Peyer's patch (tissue), 4 donors: ENCODE measurements around the gene HPCAL1. TPM values are rescaled to one million over a fixed set of nuclear protein-coding genes. Genes with fewer than 3 reads are reported as not detected.
A peak's percentile ranks its signal among the peaks of the same experiment; 100 is the strongest.

Source experiments
- DNase-seq, 3 donors: peaks; one replicate each; pipeline ENCODE4 v3.0.0-alpha.2; 2017 to 2019
- H3K27ac ChIP-seq, 4 donors: fragments of 200-600 bp; sonication (generic); one replicate each; pipeline ENCODE4 v1.5.1; 2016 to 2019
- H3K27me3 ChIP-seq, 2 donors: fragments of 200-600 bp; sonication (generic); one replicate each; pipeline ENCODE4 v1.5.1; 2019
- H3K36me3 ChIP-seq, 3 donors: fragments of 200-600 bp; sonication (generic); one replicate each; pipeline ENCODE4 v1.5.1; 2016 to 2019
- H3K4me1 ChIP-seq, 4 donors: fragments of 200-600 bp; sonication (generic); one replicate each; pipeline ENCODE4 v1.5.1; 2016 to 2019
- H3K4me3 ChIP-seq, 4 donors: fragments of 200-600 bp; sonication (generic); 1 replicate in 3 of 4; 2 replicates in 1 of 4; pipeline ENCODE4 v1.5.1; 2016 to 2019; ENCODE audit warnings: mild to moderate bottlenecking in 1 of 4
- H3K9me3 ChIP-seq, 4 donors: fragments of 200-600 bp; sonication (generic); one replicate each; pipeline ENCODE4 v1.5.1; 2016 to 2019; ENCODE audit warnings: mild to moderate bottlenecking in 1 of 4
- CTCF ChIP-seq, 6 experiments: fragments of 450-650 bp in 4 of 6; fragments of 200-600 bp in 2 of 6; sonication (generic) in 1 of 6; IDR thresholded peaks; one replicate each; pipeline ENCODE4 v1.5.1; 2017 to 2019; ENCODE audit warnings: antibody characterized with exemption in 6 of 6, mild to moderate bottlenecking in 3 of 6, moderate library complexity in 1 of 6
- POLR2A ChIP-seq, 2 donors: fragments of 450-650 bp; IDR thresholded peaks; one replicate each; pipeline ENCODE4 v1.5.1; 2017; ENCODE audit warnings: antibody characterized with exemption in 2 of 2, mild to moderate bottlenecking in 2 of 2, moderate library complexity in 2 of 2
- total RNA-seq, 4 donors: library from RNA; depleted of rRNA; stranded (reverse); fragments of >200 nt; gene quantifications; one replicate each; pipeline ENCODE4 v1.1.0, GENCODE V29; 2016

Gene HPCAL1
- total RNA-seq, 4 donors from 2014 or later, result 123 to 270 (median 156) TPM

DNA sequence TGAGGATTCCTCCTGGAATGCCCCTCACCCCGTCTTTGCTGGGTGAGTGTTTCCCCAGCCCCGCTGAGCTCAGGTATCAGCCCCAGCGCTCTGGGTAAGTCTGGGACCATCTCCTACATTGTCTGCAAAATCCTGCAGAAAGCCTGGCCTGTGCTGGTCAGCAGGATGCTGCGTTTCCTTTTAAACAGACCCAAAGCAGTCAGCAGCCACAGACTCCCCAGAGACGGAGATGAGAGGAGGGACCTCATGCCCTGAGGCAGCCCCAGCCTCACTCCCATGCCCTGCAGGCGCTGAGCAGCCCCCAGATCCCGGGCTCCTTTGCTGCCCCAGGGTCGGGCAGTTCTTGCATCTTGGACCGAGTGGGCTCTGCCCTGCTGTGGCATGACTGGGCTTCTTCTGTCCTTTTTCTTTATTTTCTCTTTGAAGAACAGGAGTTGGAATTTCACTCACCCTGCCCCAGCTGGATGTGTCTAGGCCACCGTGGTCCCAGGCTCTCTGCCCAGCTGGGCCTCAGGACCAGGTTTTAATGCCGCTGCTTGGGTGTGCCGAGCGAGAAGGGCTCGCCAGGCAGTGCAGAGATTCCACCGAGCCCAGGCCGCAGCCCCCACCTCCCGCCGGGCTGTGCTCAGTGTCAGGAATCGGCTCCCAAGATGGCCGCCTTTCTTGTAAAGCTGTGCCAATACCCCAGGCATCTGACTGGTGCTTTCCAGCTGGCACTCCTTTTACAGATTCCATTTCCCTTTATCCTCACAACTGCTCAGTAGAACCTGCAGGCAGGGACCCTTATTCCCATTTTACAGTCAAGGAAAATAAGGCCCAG lies 101.8 kb downstream of the HPCAL1 start:
- peak overlapping the region in 2 of 4 donors; percentile 68 to 83 for H3K27ac ChIP-seq
- peaks cover 0 to 6% (median 0%) of the 10 kb centered on the region in 3 donors for H3K36me3 ChIP-seq
- TF ChIP-seq CTCF (IDR thresholded peaks at IDR 0.05), result no peak
- no peak overlapping the region for H3K4me3 ChIP-seq
- no peaks in the 10 kb centered on the region for H3K9me3 ChIP-seq
- peaks cover 17 to 54% (median 27%) of the 10 kb centered on the region in 4 donors for H3K4me1 ChIP-seq
- no peak for DNase-seq
- no peaks in the 10 kb centered on the region for H3K27me3 ChIP-seq

DNA sequence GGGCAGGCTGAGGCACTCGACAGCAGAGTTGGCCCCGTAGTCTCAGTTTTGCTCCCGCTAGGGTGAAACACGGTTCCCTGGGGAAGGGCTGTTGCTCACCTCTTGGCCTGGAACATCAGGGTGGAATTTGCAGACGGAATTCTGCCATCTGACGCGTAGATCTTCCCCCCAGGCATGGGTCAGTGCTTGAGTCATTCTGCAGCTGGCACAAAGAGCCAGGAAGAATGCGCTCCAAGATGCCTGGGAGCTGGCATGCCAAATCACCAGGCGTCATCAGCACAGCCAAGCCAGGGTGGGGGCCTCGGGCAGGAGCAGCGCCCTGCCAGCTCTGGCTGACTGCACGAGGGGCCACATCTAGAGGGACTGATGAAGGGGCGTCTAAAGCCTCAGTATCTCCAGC lies 102.7 kb downstream of the HPCAL1 start:
- DNase-seq, result no peak
- Histone ChIP-seq H3K27ac (peak overlapping the region in 2 of 4 donors; percentile 68 to 83), H3K27me3 (no peaks in the 10 kb centered on the region), H3K4me3 (no peak overlapping the region), H3K4me1 (peaks cover 16 to 49% (median 25%) of the 10 kb centered on the region in 4 donors), H3K36me3 (peaks cover 0 to 6% (median 0%) of the 10 kb centered on the region in 3 donors), H3K9me3 (no peaks in the 10 kb centered on the region)
- TF ChIP-seq POLR2A (IDR thresholded peaks at IDR 0.05), result no peak
- no peak for TF ChIP-seq CTCF (IDR thresholded peaks at IDR 0.05)

GRCh38 chr2:10406016-10406415 lies 103.3 kb downstream of the HPCAL1 start:
- Histone ChIP-seq H3K4me1 (peaks cover 10 to 46% (median 21%) of the 10 kb centered on the region in 4 donors), H3K4me3 (no peak overlapping the region), H3K36me3 (peaks cover 0 to 6% (median 0%) of the 10 kb centered on the region in 3 donors), H3K27ac (peak overlapping the region in 2 of 4 donors; percentile 68 to 83), H3K9me3 (no peaks in the 10 kb centered on the region), H3K27me3 (no peaks in the 10 kb centered on the region)
- no peak for TF ChIP-seq POLR2A (IDR thresholded peaks at IDR 0.05)
- no peak for TF ChIP-seq CTCF (IDR thresholded peaks at IDR 0.05)
- no peak for DNase-seq

DNA sequence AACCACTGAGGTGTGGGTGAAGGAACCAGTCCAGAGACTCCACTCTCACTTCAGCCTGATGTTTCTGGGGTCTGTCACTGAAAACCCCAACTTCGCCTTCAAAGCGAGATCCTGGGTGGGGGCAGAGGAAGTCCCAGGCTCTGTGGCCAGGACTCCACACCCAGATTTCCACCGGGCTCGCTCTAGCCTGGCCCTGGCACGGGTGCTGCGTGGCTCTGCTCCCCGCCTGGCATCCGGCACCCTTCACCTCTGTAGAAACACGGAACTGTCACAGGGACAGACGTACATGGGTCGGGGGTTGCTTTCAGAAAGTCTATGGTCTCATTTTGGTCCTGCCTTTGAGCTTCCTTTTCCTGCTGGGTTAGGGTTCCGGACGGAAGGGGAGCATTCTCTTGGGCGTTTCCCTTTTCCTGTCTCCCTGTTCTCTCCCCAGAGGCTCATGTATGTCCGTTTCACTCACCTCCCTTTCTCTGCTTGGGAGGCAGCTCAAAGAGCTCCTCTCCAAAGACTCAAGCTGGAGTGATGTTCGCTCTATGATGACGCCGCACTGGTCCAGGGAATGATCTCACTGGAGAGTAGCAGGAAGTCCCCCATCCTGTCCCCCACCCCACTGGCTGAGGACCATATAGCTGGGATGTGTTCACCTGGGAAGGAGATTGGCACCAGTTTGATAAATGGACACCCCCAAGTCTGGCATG lies 103.9 kb downstream of the HPCAL1 start:
- no peak overlapping the region for H3K4me3 ChIP-seq
- no peaks in the 10 kb centered on the region for H3K27me3 ChIP-seq
- H3K36me3 ChIP-seq, result peaks cover 0 to 6% (median 0%) of the 10 kb centered on the region in 3 donors
- no peaks in the 10 kb centered on the region for H3K9me3 ChIP-seq
- DNase-seq, result no peak
- peak overlapping the region in 3 of 4 donors; percentile 68 to 83 (median 82) for H3K27ac ChIP-seq
- H3K4me1 ChIP-seq, result peaks cover 4 to 40% (median 16%) of the 10 kb centered on the region in 4 donors
- TF ChIP-seq POLR2A (IDR thresholded peaks at IDR 0.05), result no peak
- TF ChIP-seq CTCF (IDR thresholded peaks at IDR 0.05), result no peak

DNA sequence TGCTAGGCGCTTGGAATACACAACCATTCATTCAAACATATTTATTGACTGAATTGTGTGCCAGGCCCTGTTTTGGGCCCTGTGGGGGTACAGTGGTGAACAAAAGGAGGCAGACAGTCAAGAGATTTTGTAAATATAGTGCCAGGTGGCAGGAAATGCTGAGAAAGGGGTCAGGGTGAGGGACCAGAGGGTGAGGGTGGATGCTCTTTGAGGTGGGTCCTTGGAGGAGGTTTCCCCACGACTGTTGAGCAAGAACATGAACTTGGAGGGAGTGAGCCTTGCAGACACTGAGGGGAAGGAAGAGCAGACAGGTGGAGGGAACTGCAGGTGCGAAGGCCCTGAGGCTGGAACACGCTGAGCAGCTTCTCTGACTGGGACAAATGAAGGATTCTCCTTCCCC lies 104.7 kb downstream of the HPCAL1 start:
- H3K27me3 ChIP-seq, result no peaks in the 10 kb centered on the region
- no peak overlapping the region for H3K4me3 ChIP-seq
- peak overlapping the region; percentile 64 to 83 (median 78) for H3K27ac ChIP-seq
- no peaks in the 10 kb centered on the region for H3K9me3 ChIP-seq
- peaks cover 0 to 6% (median 0%) of the 10 kb centered on the region in 3 donors for H3K36me3 ChIP-seq
- TF ChIP-seq CTCF (IDR thresholded peaks at IDR 0.05) (no peak), POLR2A (IDR thresholded peaks at IDR 0.05) (no peak)
- H3K4me1 ChIP-seq, result peaks cover 3 to 37% (median 15%) of the 10 kb centered on the region in 4 donors
- DNase-seq, result no peak
